NB4 (cell line): Measurements from ENCODE around the gene RPF1.

Source experiments
- POLR2A ChIP-seq: IDR thresholded peaks from 2 replicates; pipeline ENCODE4 v1.6.1; 2011; ENCODE audit warnings: mild to moderate bottlenecking; ENCODE audit not compliant: insufficient read length; ENCODE audit errors: extremely low read depth
- TF ChIP-seq, protein P1 (sequence below): IDR thresholded peaks from one replicate; pipeline ENCODE4 v1.5.1; 2012; ENCODE audit warnings: low read depth, low read length
- TF ChIP-seq, protein P2 (sequence below): IDR thresholded peaks from 2 replicates; pipeline ENCODE4 v1.6.1; 2011; ENCODE audit warnings: low read depth, low read length

DNA sequence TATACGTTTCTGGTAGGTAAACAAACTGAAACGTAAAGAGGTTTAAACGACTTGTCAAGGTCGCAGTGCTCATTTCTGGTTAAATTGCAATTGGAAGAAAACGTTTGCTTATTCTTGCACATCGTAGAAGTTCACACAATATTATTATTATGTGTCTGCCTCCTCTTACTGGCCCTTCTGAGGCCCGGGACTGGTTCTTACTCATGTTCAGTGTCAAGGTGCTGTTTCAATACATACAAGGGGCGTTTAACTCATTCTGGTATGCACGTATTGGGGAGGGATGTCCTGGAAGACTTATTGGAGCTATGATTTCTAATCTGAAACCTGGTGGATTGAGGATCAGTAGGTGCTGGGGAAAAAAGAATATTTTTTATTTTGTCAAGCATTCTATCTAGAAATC is 932 bp downstream of the RPF1 start:
- TF ChIP-seq, protein P1, sequence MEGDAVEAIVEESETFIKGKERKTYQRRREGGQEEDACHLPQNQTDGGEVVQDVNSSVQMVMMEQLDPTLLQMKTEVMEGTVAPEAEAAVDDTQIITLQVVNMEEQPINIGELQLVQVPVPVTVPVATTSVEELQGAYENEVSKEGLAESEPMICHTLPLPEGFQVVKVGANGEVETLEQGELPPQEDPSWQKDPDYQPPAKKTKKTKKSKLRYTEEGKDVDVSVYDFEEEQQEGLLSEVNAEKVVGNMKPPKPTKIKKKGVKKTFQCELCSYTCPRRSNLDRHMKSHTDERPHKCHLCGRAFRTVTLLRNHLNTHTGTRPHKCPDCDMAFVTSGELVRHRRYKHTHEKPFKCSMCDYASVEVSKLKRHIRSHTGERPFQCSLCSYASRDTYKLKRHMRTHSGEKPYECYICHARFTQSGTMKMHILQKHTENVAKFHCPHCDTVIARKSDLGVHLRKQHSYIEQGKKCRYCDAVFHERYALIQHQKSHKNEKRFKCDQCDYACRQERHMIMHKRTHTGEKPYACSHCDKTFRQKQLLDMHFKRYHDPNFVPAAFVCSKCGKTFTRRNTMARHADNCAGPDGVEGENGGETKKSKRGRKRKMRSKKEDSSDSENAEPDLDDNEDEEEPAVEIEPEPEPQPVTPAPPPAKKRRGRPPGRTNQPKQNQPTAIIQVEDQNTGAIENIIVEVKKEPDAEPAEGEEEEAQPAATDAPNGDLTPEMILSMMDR = no peak
- TF ChIP-seq, protein P2, sequence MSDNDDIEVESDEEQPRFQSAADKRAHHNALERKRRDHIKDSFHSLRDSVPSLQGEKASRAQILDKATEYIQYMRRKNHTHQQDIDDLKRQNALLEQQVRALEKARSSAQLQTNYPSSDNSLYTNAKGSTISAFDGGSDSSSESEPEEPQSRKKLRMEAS = no peak
- TF ChIP-seq POLR2A = no peak
